ENCODE data around the gene EIF2B4.
"Not testable (repeated sequence)": the region's sequence is repeated elsewhere in the genome, so short reads cannot be mapped to it uniquely, and the experiment has no call there.

GRCh38 chr2:27319839-27320238, 50.3 kb downstream of the EIF2B4 start:
- TF ChIP-seq CTCF (IDR thresholded peaks at IDR 0.05); POLR2A (IDR thresholded peaks at IDR 0.05); EP300 (IDR thresholded peaks at IDR 0.05; ENCODE audit: low read depth): not testable (repeated sequence)

All from transverse colon (tissue), 3 donors.